SK-N-SH treated with all-trans-retinoic acid at 6 μM for 48 hours (cell line): ENCODE results near the gene SLC10A3.

ENCODE experiments used
- ARNTL ChIP-seq: fragments of 450-650 bp; formaldehyde crosslinking; IDR thresholded peaks from 2 replicates; pipeline ENCODE4 v1.5.0; 2020; ENCODE audit warnings: low read depth, mild to moderate bottlenecking, moderate library complexity, borderline replicate concordance
- CSDC2 ChIP-seq: fragments of 250-450 bp; sonication (Bioruptor Pico); IDR thresholded peaks from 2 replicates; pipeline ENCODE4 v1.5.0; 2020; ENCODE audit warnings: mild to moderate bottlenecking, moderate library complexity
- TOX ChIP-seq: fragments of 250-450 bp; sonication (Bioruptor Pico); IDR thresholded peaks from 2 replicates; pipeline ENCODE4 v1.8.0; 2021; ENCODE audit warnings: mild to moderate bottlenecking, moderate library complexity, borderline replicate concordance
- ZFP3 ChIP-seq: fragments of 250-450 bp; sonication (Bioruptor Pico); IDR thresholded peaks from 2 replicates; pipeline ENCODE4 v1.5.0; 2020; ENCODE audit warnings: mild to moderate bottlenecking, moderate library complexity
- ZFP30 ChIP-seq: fragments of 450-650 bp; formaldehyde crosslinking; IDR thresholded peaks from 2 replicates; pipeline ENCODE4 v1.5.0; 2022; ENCODE audit warnings: mild to moderate bottlenecking, moderate library complexity
- TF ChIP-seq, protein P1 (sequence below): fragments of 250-450 bp; sonication (Bioruptor Pico); IDR thresholded peaks from 2 replicates; pipeline ENCODE4 v1.5.0; 2020; ENCODE audit warnings: mild to moderate bottlenecking, moderate library complexity

- TF ChIP-seq, protein P1, sequence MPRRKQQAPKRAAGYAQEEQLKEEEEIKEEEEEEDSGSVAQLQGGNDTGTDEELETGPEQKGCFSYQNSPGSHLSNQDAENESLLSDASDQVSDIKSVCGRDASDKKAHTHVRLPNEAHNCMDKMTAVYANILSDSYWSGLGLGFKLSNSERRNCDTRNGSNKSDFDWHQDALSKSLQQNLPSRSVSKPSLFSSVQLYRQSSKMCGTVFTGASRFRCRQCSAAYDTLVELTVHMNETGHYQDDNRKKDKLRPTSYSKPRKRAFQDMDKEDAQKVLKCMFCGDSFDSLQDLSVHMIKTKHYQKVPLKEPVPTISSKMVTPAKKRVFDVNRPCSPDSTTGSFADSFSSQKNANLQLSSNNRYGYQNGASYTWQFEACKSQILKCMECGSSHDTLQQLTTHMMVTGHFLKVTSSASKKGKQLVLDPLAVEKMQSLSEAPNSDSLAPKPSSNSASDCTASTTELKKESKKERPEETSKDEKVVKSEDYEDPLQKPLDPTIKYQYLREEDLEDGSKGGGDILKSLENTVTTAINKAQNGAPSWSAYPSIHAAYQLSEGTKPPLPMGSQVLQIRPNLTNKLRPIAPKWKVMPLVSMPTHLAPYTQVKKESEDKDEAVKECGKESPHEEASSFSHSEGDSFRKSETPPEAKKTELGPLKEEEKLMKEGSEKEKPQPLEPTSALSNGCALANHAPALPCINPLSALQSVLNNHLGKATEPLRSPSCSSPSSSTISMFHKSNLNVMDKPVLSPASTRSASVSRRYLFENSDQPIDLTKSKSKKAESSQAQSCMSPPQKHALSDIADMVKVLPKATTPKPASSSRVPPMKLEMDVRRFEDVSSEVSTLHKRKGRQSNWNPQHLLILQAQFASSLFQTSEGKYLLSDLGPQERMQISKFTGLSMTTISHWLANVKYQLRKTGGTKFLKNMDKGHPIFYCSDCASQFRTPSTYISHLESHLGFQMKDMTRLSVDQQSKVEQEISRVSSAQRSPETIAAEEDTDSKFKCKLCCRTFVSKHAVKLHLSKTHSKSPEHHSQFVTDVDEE (CRISPR knock-in tag): no peak
- TF ChIP-seq ZFP30 (CRISPR knock-in tag): no peak
- TF ChIP-seq ZFP3 (CRISPR knock-in tag): no peak
- TF ChIP-seq ARNTL (CRISPR knock-in tag): no peak
- no peak for TF ChIP-seq TOX (CRISPR knock-in tag)
- TF ChIP-seq CSDC2: no peak
These were observed 4.3 kb upstream of the SLC10A3 start for GRCh38 chrX:154494715-154495114.
